ENCODE measurements around the gene MOK. TPM values are rescaled to one million over a fixed set of nuclear protein-coding genes. Genes with fewer than 3 reads are reported as not detected.

Gene MOK
- total and polyA plus RNA-seq, 9 donors, result 20.0 to 51.1 (median 23.8) TPM

- Histone ChIP-seq H3K36me3 (no peaks in the 10 kb centered on the region), H3K27ac (no peak overlapping the region), H3K4me1 (ENCODE audit: insufficient read depth) (peaks cover 2% of the 10 kb centered on the region), H3K9me3 (no peaks in the 10 kb centered on the region), H3K4me3 (no peak overlapping the region), H3K27me3 (no peaks in the 10 kb centered on the region)
- TF ChIP-seq, protein P1, sequence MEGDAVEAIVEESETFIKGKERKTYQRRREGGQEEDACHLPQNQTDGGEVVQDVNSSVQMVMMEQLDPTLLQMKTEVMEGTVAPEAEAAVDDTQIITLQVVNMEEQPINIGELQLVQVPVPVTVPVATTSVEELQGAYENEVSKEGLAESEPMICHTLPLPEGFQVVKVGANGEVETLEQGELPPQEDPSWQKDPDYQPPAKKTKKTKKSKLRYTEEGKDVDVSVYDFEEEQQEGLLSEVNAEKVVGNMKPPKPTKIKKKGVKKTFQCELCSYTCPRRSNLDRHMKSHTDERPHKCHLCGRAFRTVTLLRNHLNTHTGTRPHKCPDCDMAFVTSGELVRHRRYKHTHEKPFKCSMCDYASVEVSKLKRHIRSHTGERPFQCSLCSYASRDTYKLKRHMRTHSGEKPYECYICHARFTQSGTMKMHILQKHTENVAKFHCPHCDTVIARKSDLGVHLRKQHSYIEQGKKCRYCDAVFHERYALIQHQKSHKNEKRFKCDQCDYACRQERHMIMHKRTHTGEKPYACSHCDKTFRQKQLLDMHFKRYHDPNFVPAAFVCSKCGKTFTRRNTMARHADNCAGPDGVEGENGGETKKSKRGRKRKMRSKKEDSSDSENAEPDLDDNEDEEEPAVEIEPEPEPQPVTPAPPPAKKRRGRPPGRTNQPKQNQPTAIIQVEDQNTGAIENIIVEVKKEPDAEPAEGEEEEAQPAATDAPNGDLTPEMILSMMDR (IDR thresholded peaks at IDR 0.05), result no peak
- TF ChIP-seq EP300 (IDR thresholded peaks at IDR 0.05) (no peak), POLR2A (IDR thresholded peaks at IDR 0.05) (no peak)
- no peak for DNase-seq
- intact Hi-C loops (cut with DNase I), result no loop called here
- WGBS, 3 donors, result 94 to 95% (median 95%) methylated on average over 15 of the region's 15 CpGs
These were observed 54.3 kb downstream of the MOK start for GRCh38 chr14:102250636-102251035.

DNA sequence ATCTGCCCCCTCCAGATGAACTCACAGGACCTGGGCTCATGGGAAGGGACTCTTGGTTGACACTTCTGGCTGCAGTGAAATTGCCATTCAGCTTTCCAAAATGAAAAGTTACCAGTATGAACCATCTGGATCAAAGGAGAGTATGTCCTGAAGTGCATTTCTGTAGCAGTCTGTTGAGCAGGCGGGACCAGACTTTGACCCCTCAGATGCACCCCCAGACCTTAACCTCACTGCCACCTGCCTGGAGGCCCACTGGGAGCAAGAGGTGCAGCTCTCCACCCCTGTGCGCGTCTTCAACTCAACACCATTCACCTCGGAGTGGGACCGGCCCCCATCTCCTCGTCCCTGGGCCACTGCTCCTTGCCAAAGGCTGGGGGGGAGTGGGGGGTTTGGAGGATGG is 55.0 kb downstream of the MOK start:
- H3K4me1 ChIP-seq (ENCODE audit: insufficient read depth), result no peaks in the 10 kb centered on the region
- no peak overlapping the region for H3K27ac ChIP-seq
- no peak overlapping the region for H3K4me3 ChIP-seq
- H3K36me3 ChIP-seq, result no peaks in the 10 kb centered on the region
- TF ChIP-seq EP300 (IDR thresholded peaks at IDR 0.05) (no peak), POLR2A (IDR thresholded peaks at IDR 0.05) (no peak)
- TF ChIP-seq, protein P1 (IDR thresholded peaks at IDR 0.05), result no peak
- H3K27me3 ChIP-seq, result no peaks in the 10 kb centered on the region
- WGBS, 3 donors, result 92 to 96% (median 96%) methylated on average over 6 of the region's 6 CpGs
- DNase-seq, result no peak
- intact Hi-C loops (cut with DNase I), result no loop called here
- no peaks in the 10 kb centered on the region for H3K9me3 ChIP-seq

- no peak for TF ChIP-seq EP300 (IDR thresholded peaks at IDR 0.05)
- no peak for TF ChIP-seq POLR2A (IDR thresholded peaks at IDR 0.05)
- TF ChIP-seq, protein P1 (IDR thresholded peaks at IDR 0.05), result no peak
- H3K27ac ChIP-seq, result no peak overlapping the region
- intact Hi-C loops (cut with DNase I), result no loop called here
- no peaks in the 10 kb centered on the region for H3K4me1 ChIP-seq (ENCODE audit: insufficient read depth)
- H3K36me3 ChIP-seq, result no peaks in the 10 kb centered on the region
- DNase-seq, result no peak
- H3K9me3 ChIP-seq, result no peaks in the 10 kb centered on the region
- no peaks in the 10 kb centered on the region for H3K27me3 ChIP-seq
- 86 to 91% (median 88%) methylated on average over 12 of the region's 12 CpGs for WGBS, 3 donors
- H3K4me3 ChIP-seq, result no peak overlapping the region
These were observed 55.9 kb downstream of the MOK start for GRCh38 chr14:102249041-102249440.

GRCh38 chr14:102248121-102248520 is 56.8 kb downstream of the MOK start:
- no peak for DNase-seq
- TF ChIP-seq EP300 (IDR thresholded peaks at IDR 0.05), result no peak
- no peak for TF ChIP-seq POLR2A (IDR thresholded peaks at IDR 0.05)
- TF ChIP-seq, protein P1 (IDR thresholded peaks at IDR 0.05), result no peak
- no peaks in the 10 kb centered on the region for H3K27me3 ChIP-seq
- H3K27ac ChIP-seq, result no peak overlapping the region
- intact Hi-C loops (cut with DNase I), result no loop called here
- no peaks in the 10 kb centered on the region for H3K9me3 ChIP-seq
- H3K4me3 ChIP-seq, result no peak overlapping the region
- H3K4me1 ChIP-seq (ENCODE audit: insufficient read depth), result no peaks in the 10 kb centered on the region
- whole genome bisulfite sequencing, 3 donors, result 80 to 85% (median 85%) methylated on average over 8 of the region's 8 CpGs
- no peaks in the 10 kb centered on the region for H3K36me3 ChIP-seq

Data from ovary (tissue), 9 donors.